H1 (cell line): ENCODE data around the gene GFAP. TPM values are rescaled to one million over a fixed set of nuclear protein-coding genes. Genes with fewer than 3 reads are reported as not detected.

Source experiments
- polyA plus RNA-seq, 7 experiments: library from polyadenylated mRNA; depleted of rRNA in 3 of 7; stranded (reverse) in 5 of 7; unstranded in 2 of 7; fragments of >200 nt in 5 of 7; fragments of 200-250 nt in 2 of 7; gene quantifications; 1 replicate in 5 of 7; 2 replicates in 1 of 7; 4 replicates in 1 of 7; pipeline versions ENCODE4 v1.2.1 to v1.2.3, GENCODE V29; 2011 to 2013; ENCODE audit warnings: missing spikeins in 2 of 7, mixed read lengths in 2 of 7
- total RNA-seq: library from RNA; stranded (reverse); fragmentation: NEBNext Ultra II Directional; extraction: Animal tissue kit (Norgen Biotek cat#: 25700); gene quantifications from 2 replicates; pipeline ENCODE4 v1.2.1, GENCODE V29; 2021
- TF ChIP-seq, protein P1 (sequence below): fragments of 300-600 bp; sonication (generic); IDR thresholded peaks from 2 replicates; pipeline ENCODE4 v1.7.1; 2012; ENCODE audit warnings: low read length, moderate library complexity, mild to moderate bottlenecking, inconsistent platforms; ENCODE audit not compliant: insufficient replicate concordance

Gene GFAP
- total and polyA plus RNA-seq, 2 of the 8 experiments (the other 6 are each of a cell fraction or from before 2014, with no cell fraction given) = 1.3 to 1.5 TPM

DNA sequence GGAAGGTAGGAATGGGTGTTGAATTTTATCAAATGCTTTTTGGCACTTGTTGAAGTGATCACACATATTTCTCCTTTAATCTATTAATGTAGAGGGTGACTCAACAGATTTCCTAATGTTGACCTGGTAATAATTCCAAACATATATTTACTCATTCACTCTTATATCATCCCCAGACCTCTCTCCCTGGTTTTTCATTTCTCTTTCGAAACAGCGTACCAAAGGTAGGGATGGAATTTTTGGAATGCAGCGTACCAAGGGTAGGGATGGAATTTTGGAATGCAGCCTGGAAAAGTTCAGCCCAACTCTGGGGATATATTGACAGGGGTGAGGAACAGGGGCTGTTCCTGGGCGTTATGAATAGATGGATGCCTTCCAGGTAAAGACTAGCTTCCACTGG is 25.0 kb upstream of the GFAP start (continued):
- TF ChIP-seq, protein P1, sequence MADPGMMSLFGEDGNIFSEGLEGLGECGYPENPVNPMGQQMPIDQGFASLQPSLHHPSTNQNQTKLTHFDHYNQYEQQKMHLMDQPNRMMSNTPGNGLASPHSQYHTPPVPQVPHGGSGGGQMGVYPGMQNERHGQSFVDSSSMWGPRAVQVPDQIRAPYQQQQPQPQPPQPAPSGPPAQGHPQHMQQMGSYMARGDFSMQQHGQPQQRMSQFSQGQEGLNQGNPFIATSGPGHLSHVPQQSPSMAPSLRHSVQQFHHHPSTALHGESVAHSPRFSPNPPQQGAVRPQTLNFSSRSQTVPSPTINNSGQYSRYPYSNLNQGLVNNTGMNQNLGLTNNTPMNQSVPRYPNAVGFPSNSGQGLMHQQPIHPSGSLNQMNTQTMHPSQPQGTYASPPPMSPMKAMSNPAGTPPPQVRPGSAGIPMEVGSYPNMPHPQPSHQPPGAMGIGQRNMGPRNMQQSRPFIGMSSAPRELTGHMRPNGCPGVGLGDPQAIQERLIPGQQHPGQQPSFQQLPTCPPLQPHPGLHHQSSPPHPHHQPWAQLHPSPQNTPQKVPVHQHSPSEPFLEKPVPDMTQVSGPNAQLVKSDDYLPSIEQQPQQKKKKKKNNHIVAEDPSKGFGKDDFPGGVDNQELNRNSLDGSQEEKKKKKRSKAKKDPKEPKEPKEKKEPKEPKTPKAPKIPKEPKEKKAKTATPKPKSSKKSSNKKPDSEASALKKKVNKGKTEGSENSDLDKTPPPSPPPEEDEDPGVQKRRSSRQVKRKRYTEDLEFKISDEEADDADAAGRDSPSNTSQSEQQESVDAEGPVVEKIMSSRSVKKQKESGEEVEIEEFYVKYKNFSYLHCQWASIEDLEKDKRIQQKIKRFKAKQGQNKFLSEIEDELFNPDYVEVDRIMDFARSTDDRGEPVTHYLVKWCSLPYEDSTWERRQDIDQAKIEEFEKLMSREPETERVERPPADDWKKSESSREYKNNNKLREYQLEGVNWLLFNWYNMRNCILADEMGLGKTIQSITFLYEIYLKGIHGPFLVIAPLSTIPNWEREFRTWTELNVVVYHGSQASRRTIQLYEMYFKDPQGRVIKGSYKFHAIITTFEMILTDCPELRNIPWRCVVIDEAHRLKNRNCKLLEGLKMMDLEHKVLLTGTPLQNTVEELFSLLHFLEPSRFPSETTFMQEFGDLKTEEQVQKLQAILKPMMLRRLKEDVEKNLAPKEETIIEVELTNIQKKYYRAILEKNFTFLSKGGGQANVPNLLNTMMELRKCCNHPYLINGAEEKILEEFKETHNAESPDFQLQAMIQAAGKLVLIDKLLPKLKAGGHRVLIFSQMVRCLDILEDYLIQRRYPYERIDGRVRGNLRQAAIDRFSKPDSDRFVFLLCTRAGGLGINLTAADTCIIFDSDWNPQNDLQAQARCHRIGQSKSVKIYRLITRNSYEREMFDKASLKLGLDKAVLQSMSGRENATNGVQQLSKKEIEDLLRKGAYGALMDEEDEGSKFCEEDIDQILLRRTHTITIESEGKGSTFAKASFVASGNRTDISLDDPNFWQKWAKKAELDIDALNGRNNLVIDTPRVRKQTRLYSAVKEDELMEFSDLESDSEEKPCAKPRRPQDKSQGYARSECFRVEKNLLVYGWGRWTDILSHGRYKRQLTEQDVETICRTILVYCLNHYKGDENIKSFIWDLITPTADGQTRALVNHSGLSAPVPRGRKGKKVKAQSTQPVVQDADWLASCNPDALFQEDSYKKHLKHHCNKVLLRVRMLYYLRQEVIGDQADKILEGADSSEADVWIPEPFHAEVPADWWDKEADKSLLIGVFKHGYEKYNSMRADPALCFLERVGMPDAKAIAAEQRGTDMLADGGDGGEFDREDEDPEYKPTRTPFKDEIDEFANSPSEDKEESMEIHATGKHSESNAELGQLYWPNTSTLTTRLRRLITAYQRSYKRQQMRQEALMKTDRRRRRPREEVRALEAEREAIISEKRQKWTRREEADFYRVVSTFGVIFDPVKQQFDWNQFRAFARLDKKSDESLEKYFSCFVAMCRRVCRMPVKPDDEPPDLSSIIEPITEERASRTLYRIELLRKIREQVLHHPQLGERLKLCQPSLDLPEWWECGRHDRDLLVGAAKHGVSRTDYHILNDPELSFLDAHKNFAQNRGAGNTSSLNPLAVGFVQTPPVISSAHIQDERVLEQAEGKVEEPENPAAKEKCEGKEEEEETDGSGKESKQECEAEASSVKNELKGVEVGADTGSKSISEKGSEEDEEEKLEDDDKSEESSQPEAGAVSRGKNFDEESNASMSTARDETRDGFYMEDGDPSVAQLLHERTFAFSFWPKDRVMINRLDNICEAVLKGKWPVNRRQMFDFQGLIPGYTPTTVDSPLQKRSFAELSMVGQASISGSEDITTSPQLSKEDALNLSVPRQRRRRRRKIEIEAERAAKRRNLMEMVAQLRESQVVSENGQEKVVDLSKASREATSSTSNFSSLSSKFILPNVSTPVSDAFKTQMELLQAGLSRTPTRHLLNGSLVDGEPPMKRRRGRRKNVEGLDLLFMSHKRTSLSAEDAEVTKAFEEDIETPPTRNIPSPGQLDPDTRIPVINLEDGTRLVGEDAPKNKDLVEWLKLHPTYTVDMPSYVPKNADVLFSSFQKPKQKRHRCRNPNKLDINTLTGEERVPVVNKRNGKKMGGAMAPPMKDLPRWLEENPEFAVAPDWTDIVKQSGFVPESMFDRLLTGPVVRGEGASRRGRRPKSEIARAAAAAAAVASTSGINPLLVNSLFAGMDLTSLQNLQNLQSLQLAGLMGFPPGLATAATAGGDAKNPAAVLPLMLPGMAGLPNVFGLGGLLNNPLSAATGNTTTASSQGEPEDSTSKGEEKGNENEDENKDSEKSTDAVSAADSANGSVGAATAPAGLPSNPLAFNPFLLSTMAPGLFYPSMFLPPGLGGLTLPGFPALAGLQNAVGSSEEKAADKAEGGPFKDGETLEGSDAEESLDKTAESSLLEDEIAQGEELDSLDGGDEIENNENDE = no peak
